ENCODE measurements around the gene FBLN1. TPM values are rescaled to one million over a fixed set of nuclear protein-coding genes. Genes with fewer than 3 reads are reported as not detected.
A peak's percentile ranks its signal among the peaks of the same experiment; 100 is the strongest.

Gene FBLN1
- total RNA-seq, 1 experiment from 2014 or later, result 158 TPM

- H3K36me3 ChIP-seq (ENCODE audit: low read depth), result no peaks in the 10 kb centered on the region
- TF ChIP-seq EZH2 (IDR thresholded peaks at IDR 0.05; ENCODE audit: low read depth), result no peak
- no peak for TF ChIP-seq CTCF (conservative IDR thresholded peaks at IDR 0.05)
- peaks cover 49% of the 10 kb centered on the region for H3K4me1 ChIP-seq (replicated peaks; ENCODE audit: insufficient read depth)
- ChIA-PET CTCF (no interaction called here), POLR2A (ENCODE audit: unreplicated experiment) (no interaction called here)
- peak overlapping the region; percentile 34; the same call in 1 of the 2 replicates for H2AFZ ChIP-seq
- H3F3A ChIP-seq (ENCODE audit: insufficient read depth, low read depth), result peaks cover 44% of the 10 kb centered on the region
- no peaks in the 10 kb centered on the region for H3K79me2 ChIP-seq (ENCODE audit: low read depth)
- peak overlapping the region; percentile 82 for H3K4me2 ChIP-seq
- H4K20me1 ChIP-seq (ENCODE audit: insufficient read depth), result no peaks in the 10 kb centered on the region
- DNase-seq, result peak; percentile 40 to 92
- H3K4me3 ChIP-seq, result peak overlapping the region; percentile 47; the same call in 1 of the 2 replicates
- no peaks in the 10 kb centered on the region for H3K27me3 ChIP-seq (ENCODE audit: insufficient read depth, low read depth)
- BruUV-seq (replicated peaks), result no TSS peak
- H3K9me2 ChIP-seq (ENCODE audit: insufficient read depth), result no peaks in the 10 kb centered on the region
- peak overlapping the region; percentile 91 for H3K27ac ChIP-seq
- intact Hi-C loops (cut with micrococcal nuclease; ENCODE audit: unreplicated experiment), result no loop called here
- peaks cover 9% of the 10 kb centered on the region; the same call in 1 of the 2 replicates for H3K9me3 ChIP-seq (ENCODE audit: insufficient read depth, low read depth)
These were observed 33.2 kb upstream of the FBLN1 start for GRCh38 chr22:45469281-45470073.

GRCh38 chr22:45470871-45471270, 31.8 kb upstream of the FBLN1 start:
- DNase-seq, result no peak
- no peaks in the 10 kb centered on the region for H3K36me3 ChIP-seq (ENCODE audit: low read depth)
- H3F3A ChIP-seq (ENCODE audit: insufficient read depth, low read depth), result peaks cover 41% of the 10 kb centered on the region
- H4K20me1 ChIP-seq (ENCODE audit: insufficient read depth), result no peaks in the 10 kb centered on the region
- TF ChIP-seq CTCF (conservative IDR thresholded peaks at IDR 0.05), result no peak
- TF ChIP-seq EZH2 (IDR thresholded peaks at IDR 0.05; ENCODE audit: low read depth), result no peak
- no peaks in the 10 kb centered on the region for H3K79me2 ChIP-seq (ENCODE audit: low read depth)
- no peak overlapping the region for H2AFZ ChIP-seq
- peaks cover 9% of the 10 kb centered on the region; the same call in 1 of the 2 replicates for H3K9me3 ChIP-seq (ENCODE audit: insufficient read depth, low read depth)
- POLR2A ChIA-PET (ENCODE audit: unreplicated experiment), result no interaction called here
- peaks cover 49% of the 10 kb centered on the region for H3K4me1 ChIP-seq (replicated peaks; ENCODE audit: insufficient read depth)
- H3K9me2 ChIP-seq (ENCODE audit: insufficient read depth), result no peaks in the 10 kb centered on the region
- no peak overlapping the region for H3K4me3 ChIP-seq
- peak overlapping the region; percentile 56 for H3K27ac ChIP-seq
- H3K27me3 ChIP-seq (ENCODE audit: insufficient read depth, low read depth), result no peaks in the 10 kb centered on the region
- intact Hi-C loops (cut with micrococcal nuclease; ENCODE audit: unreplicated experiment), result no loop called here
- peak overlapping the region; percentile 34; the same call in 1 of the 2 replicates for H3K4me2 ChIP-seq
- CTCF ChIA-PET, result no interaction called here
- no TSS peak for BruUV-seq (replicated peaks)

- Histone ChIP-seq H3K36me3 (ENCODE audit: low read depth) (no peaks in the 10 kb centered on the region), H3K9me2 (ENCODE audit: insufficient read depth) (no peaks in the 10 kb centered on the region), H3K27me3 (ENCODE audit: insufficient read depth, low read depth) (no peaks in the 10 kb centered on the region), H3K79me2 (ENCODE audit: low read depth) (no peaks in the 10 kb centered on the region), H3K4me2 (no peak overlapping the region), H3K4me1 (replicated peaks; ENCODE audit: insufficient read depth) (peaks cover 64% of the 10 kb centered on the region), H4K20me1 (ENCODE audit: insufficient read depth) (no peaks in the 10 kb centered on the region), H3K9me3 (ENCODE audit: insufficient read depth, low read depth) (peaks cover 9% of the 10 kb centered on the region; the same call in 1 of the 2 replicates), H3K4me3 (no peak overlapping the region), H2AFZ (no peak overlapping the region), H3K27ac (peak overlapping the region; percentile 56; the same call in 1 of the 2 replicates), H3F3A (ENCODE audit: insufficient read depth, low read depth) (peaks cover 38% of the 10 kb centered on the region)
- TF ChIP-seq EZH2 (IDR thresholded peaks at IDR 0.05; ENCODE audit: low read depth) (no peak), CTCF (conservative IDR thresholded peaks at IDR 0.05) (no peak)
- BruUV-seq (replicated peaks), result no TSS peak
- ChIA-PET POLR2A (ENCODE audit: unreplicated experiment) (no interaction called here), CTCF (no interaction called here)
- DNase-seq, result no peak
- intact Hi-C loops (cut with micrococcal nuclease; ENCODE audit: unreplicated experiment), result no loop called here
These were observed 30.3 kb upstream of the FBLN1 start for GRCh38 chr22:45472426-45472825.

Data from PC-9 (cell line).